GM12875 (cell line): Measurements from ENCODE around the gene WWOX.

Experiments
- H3K4me3 ChIP-seq: one replicate; pipeline ENCODE4 v1.5.1; 2011; ENCODE audit warnings: low read depth, low read length, control low read depth
- TF ChIP-seq, protein P1 (sequence below): IDR thresholded peaks from 2 replicates; pipeline ENCODE4 v1.5.1; 2011; ENCODE audit warnings: low read depth, mild to moderate bottlenecking, control low read depth, inconsistent platforms, low read length, moderate library complexity, borderline replicate concordance; ENCODE audit not compliant: insufficient read depth

Gene WWOX

DNA sequence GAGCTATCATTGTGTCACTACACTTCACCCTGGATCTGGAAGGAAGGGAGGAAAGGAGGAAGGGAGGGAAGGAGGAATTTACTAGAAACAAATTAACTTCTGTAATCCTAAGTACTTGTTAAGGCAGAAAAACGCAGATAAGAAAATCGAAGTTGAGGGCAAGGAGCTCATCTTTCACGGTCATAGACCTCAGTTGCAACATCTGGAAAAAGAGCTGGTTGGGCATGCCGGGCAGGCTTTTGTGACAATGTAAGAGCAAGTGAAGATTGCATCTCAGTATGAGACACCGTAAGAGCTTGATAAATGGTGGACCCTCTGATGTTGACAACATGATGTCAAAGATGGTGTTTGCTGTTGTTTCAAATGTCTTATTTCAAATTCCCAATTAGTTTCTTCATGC lies 779.6 kb downstream of the WWOX start:
- H3K4me3 ChIP-seq = no peak overlapping the region
- TF ChIP-seq, protein P1, sequence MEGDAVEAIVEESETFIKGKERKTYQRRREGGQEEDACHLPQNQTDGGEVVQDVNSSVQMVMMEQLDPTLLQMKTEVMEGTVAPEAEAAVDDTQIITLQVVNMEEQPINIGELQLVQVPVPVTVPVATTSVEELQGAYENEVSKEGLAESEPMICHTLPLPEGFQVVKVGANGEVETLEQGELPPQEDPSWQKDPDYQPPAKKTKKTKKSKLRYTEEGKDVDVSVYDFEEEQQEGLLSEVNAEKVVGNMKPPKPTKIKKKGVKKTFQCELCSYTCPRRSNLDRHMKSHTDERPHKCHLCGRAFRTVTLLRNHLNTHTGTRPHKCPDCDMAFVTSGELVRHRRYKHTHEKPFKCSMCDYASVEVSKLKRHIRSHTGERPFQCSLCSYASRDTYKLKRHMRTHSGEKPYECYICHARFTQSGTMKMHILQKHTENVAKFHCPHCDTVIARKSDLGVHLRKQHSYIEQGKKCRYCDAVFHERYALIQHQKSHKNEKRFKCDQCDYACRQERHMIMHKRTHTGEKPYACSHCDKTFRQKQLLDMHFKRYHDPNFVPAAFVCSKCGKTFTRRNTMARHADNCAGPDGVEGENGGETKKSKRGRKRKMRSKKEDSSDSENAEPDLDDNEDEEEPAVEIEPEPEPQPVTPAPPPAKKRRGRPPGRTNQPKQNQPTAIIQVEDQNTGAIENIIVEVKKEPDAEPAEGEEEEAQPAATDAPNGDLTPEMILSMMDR = no peak

DNA sequence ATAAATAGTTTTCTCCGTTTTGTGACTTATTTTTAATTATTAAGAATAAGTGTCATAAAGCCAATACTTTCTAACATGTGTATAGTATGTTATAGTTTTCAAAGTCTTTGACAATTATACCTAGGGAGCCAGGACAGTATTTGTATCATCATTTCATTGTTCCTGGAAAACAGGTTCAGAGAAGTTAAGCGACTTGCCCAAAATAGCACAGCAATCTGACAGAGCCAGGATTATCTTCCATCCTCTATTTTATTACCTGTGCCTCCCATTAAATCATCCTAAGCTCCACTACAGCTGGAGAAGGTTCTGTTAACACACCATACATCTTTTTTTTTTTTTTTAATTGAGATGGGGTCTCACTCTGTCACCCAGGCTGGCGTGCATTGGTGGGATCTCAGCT lies 782.7 kb downstream of the WWOX start:
- H3K4me3 ChIP-seq = no peak overlapping the region
- TF ChIP-seq, protein P1 = no peak

DNA sequence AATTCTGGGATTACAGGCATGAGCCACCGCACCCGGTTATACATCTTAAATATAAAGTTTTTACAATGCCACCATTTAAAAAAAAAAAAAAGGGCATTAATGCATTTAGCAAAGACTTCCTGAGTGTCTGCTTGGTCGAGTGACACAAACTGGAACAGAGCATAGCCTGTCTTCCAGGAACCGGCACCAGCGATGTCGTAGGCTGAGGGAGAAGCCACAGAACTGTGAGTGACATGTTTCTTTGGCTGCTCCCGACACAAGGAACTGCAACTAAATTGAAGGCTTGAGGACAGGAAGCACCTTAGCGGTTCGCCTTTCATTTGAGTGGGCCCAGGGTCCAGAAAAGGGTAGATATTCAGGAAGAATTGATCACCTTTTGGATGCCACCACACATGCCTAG lies 783.3 kb downstream of the WWOX start:
- TF ChIP-seq, protein P1 = no peak
- H3K4me3 ChIP-seq = no peak overlapping the region

DNA sequence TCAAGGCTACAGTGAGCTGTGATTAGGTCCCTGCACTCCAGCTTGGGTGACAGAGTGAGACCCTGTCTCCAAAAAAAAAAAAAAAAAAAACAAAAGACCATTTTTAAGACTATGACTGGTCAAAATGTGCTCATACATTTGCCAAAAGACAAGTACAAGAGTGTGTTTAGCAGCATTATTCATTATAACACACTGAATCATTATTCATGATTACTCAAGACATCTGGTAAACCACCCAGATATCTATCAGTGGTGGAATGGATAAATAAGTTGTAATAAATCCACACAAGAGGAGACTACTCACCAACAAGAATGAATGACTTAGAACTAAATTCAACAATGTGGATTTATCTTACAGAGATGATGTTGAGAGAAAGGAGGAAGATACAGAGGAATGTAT lies 784.8 kb downstream of the WWOX start:
- no peak overlapping the region for H3K4me3 ChIP-seq
- TF ChIP-seq, protein P1 = no peak

DNA sequence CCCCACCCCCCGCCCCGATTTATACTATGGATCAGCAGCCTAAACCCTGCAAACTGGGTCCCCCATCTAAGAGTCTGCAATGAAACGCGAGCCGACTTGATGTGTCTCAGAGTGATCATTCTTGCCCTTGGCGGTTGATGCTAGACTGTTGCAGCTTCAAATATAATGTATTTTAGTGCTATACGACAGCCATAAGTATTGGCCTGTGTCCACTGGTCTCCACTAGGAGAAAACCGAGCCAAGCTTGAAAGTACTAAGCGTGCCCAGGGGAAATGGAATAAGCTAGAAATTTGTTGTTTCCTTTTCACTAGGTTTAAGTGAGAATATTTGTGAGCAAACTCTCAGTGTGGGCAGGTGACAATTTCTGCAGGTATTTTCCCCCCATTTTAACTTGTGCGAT lies 789.9 kb downstream of the WWOX start:
- TF ChIP-seq, protein P1 = no peak

DNA sequence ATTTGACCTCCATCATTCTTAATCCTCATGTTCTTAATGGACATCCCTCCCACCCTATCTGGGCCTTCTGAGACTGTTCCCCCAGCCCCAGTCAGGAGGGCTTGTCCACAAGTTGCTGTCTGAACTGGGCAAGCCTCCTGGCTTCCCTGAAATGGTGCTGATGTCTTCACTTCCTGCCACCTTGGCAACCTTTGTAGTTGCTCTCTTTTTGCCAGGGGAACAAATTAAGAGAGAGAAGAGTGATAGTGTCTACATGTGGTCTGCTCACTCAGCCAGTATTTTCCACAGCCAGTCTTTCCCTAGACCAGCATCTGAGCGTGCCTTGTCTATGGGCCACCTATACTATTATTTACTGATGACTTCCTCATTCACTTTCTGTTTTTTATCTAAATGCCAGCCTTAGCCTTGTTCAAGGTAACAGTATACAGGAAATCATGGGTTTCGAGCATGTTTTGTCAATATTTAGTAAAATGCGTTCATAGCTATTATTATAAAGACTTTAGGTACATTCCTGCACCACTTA lies 791.0 kb downstream of the WWOX start:
- TF ChIP-seq, protein P1 = no peak

More for the DNA sequence above, 789.9 kb downstream of the WWOX start:
- no peak overlapping the region for H3K4me3 ChIP-seq

DNA sequence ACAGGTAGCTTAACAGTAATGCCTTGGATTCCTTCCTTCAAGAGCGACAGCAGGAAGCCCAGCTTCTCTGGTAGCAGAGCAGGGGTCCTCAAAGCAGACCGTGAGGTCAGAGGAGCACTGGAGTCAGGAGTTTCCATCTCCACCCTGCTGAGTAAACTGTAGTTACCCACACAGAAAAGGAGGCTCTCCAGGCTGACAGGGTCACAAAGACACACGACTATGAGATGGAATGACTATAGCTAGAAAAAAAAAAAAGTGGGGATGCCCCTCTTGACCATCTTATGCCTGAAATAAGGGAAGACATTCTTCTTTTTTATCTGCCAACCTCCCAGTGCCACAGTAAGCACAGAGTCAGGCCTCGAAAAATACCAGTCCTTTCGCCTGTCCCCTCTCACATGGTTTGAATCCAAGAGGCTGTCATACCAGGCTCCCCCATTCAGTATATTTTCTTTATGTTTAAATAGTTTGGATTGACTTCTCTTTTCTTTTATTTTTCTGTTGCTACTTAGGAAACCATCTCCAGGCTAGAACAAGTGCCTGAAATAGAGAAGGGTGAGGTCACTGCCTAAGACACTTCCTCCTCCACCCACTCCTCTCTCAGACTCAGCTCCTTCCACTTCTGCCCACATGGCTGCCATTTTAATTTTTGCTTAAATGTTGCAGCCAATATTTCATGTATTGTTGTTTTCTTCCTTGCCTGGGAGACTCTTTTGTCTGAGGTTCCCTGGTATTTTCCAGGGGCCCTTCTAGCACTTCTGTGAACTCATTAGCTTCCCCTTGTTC lies 793.7 kb downstream of the WWOX start:
- TF ChIP-seq, protein P1 = no peak

More for the DNA sequence above, 791.0 kb downstream of the WWOX start:
- no peak overlapping the region for H3K4me3 ChIP-seq

More for the DNA sequence above, 793.7 kb downstream of the WWOX start:
- H3K4me3 ChIP-seq = no peak overlapping the region
